CD4-positive, alpha-beta T cell (primary cell): ENCODE results near the gene SUSD6. TPM values are rescaled to one million over a fixed set of nuclear protein-coding genes. Genes with fewer than 3 reads are reported as not detected.

Source experiments
- ATAC-seq: fragments of 200-7000 bp; cut with Tn5 transposase; one replicate; pipeline ENCODE4 v1.10.0; 2022; ENCODE audit warnings: mild to moderate bottlenecking; ENCODE audit not compliant: poor library complexity
- CTCF ChIA-PET: fragments of 350-600 bp; sonication (Branson Sonifier 250); formaldehyde crosslinking; loops from one replicate; lab custom pipeline; 2021; ENCODE audit warnings: antibody characterized with exemption, inconsistent platforms; lab: Charles Lee
- POLR2A ChIA-PET: fragments of 350-600 bp; sonication (Branson Sonifier 250); formaldehyde crosslinking; loops from one replicate; lab custom pipeline; 2021; ENCODE audit warnings: antibody characterized with exemption, inconsistent platforms; lab: Charles Lee
- DNase-seq, 14 experiments: peaks; one replicate each; pipeline ENCODE4 v3.0.0-alpha.2; 2013 to 2020; ENCODE audit warnings: mixed read lengths in 2 of 14
- H3K27ac ChIP-seq, 2 donors: one replicate each; pipeline versions ENCODE4 v1.5.1 to v1.7.0; 2013; ENCODE audit warnings: low read length in 2 of 2, low read depth in 1 of 2, mild to moderate bottlenecking in 1 of 2
- H3K27me3 ChIP-seq, 2 experiments: 1 replicate in 1 of 2; 2 replicates in 1 of 2; pipeline versions ENCODE4 v1.6.1 to v1.7.0; 2013; ENCODE audit warnings: low read length in 2 of 2, control low read depth in 1 of 2, mild to moderate bottlenecking in 1 of 2, moderate library complexity in 1 of 2; ENCODE audit not compliant: insufficient read depth in 2 of 2, control insufficient read depth in 1 of 2
- H3K36me3 ChIP-seq: one replicate; pipeline ENCODE4 v1.6.1; 2013; ENCODE audit warnings: low read length, control low read depth; ENCODE audit not compliant: insufficient read depth
- H3K4me1 ChIP-seq: one replicate; pipeline ENCODE4 v1.6.1; 2013; ENCODE audit warnings: low read length, control low read depth; ENCODE audit not compliant: insufficient read depth
- H3K4me3 ChIP-seq: one replicate; pipeline ENCODE4 v1.5.1; 2013; ENCODE audit warnings: mild to moderate bottlenecking, low read length, moderate library complexity
- H3K9me3 ChIP-seq, 2 experiments: 1 replicate in 1 of 2; 2 replicates in 1 of 2; pipeline versions ENCODE4 v1.6.1 to v1.7.0; 2013; ENCODE audit warnings: low read length in 2 of 2, mild to moderate bottlenecking in 2 of 2, control low read depth in 1 of 2, moderate library complexity in 1 of 2; ENCODE audit not compliant: control insufficient read depth in 1 of 2, insufficient read depth in 1 of 2
- H3K27ac Mint-ChIP-seq: one replicate; pipeline ENCODE4 v1.8.0; 2020; ENCODE audit warnings: mixed read lengths
- H3K27me3 Mint-ChIP-seq: one replicate; pipeline ENCODE4 v1.8.0; 2021; ENCODE audit warnings: mixed read lengths
- H3K36me3 Mint-ChIP-seq: one replicate; pipeline ENCODE4 v1.8.0; 2021; ENCODE audit warnings: low read depth, mixed read lengths
- H3K4me1 Mint-ChIP-seq: one replicate; pipeline ENCODE4 v1.8.0; 2021; ENCODE audit warnings: low read depth, mixed read lengths
- H3K4me3 Mint-ChIP-seq: one replicate; pipeline ENCODE4 v1.8.0; 2020; ENCODE audit warnings: mild to moderate bottlenecking, mixed read lengths
- H3K9me3 Mint-ChIP-seq: one replicate; pipeline ENCODE4 v1.8.0; 2020; ENCODE audit warnings: mixed read lengths
- intact Hi-C, 2 experiments: fragments of 100-400 bp; cut with DNase I in 1 of 2; cut with micrococcal nuclease in 1 of 2; formaldehyde crosslinking; loops; one replicate each; pipeline versions ENCODE4 v1.15.1 to v1.9.0; 2023 to 2025; cut with DNase I, micrococcal nuclease
- total RNA-seq, 174 experiments: library from RNA in 2 of 174; stranded (reverse) in 2 of 174; gene quantifications; one replicate each; pipeline ENCODE4 v1.2.3 and lab custom pipeline; 2021 to 2026
- TF ChIP-seq, protein P1 (sequence below): fragments of 200-600 bp; IDR thresholded peaks from one replicate; pipeline ENCODE4 v1.8.0; 2022; ENCODE audit warnings: antibody characterized with exemption, mild to moderate bottlenecking

Gene SUSD6
- total RNA-seq, 2 experiments from 2014 or later: 93.7 to 95.1 TPM

DNA sequence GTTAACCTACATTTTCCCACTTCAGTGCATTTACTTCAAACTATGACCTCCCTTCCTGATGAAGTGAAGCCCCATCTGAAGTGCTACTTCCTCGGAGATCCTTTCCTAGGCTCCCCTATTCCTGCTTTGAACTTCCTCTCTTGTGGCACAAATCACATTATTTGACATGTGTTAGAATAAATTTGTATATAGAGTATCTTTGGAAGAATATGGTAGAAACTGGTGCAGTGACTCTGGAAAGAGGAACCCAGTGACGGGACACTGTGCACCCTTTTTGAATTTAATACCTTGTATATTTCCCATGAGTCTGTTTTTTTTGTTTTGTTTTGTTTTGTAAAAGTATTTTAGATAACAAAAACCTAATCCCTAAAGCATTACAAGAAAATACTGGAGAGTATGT lies 89.2 kb downstream of the SUSD6 start:
- Histone ChIP-seq H3K27ac (no peak overlapping the region), H3K27me3 (no peaks in the 10 kb centered on the region), H3K9me3 (no peaks in the 10 kb centered on the region), H3K4me3 (no peak overlapping the region), H3K36me3 (peaks cover 25% of the 10 kb centered on the region), H3K4me1 (peaks cover 57% of the 10 kb centered on the region)
- peak overlapping the region; percentile 17 for H3K27ac Mint-ChIP-seq
- H3K4me3 Mint-ChIP-seq: no peak overlapping the region
- H3K27me3 Mint-ChIP-seq: no peaks in the 10 kb centered on the region
- ATAC-seq: no peak
- H3K36me3 Mint-ChIP-seq: peaks cover 31% of the 10 kb centered on the region
- no peak for DNase-seq
- peaks cover 80% of the 10 kb centered on the region for H3K4me1 Mint-ChIP-seq
- no peaks in the 10 kb centered on the region for H3K9me3 Mint-ChIP-seq
- TF ChIP-seq, protein P1, sequence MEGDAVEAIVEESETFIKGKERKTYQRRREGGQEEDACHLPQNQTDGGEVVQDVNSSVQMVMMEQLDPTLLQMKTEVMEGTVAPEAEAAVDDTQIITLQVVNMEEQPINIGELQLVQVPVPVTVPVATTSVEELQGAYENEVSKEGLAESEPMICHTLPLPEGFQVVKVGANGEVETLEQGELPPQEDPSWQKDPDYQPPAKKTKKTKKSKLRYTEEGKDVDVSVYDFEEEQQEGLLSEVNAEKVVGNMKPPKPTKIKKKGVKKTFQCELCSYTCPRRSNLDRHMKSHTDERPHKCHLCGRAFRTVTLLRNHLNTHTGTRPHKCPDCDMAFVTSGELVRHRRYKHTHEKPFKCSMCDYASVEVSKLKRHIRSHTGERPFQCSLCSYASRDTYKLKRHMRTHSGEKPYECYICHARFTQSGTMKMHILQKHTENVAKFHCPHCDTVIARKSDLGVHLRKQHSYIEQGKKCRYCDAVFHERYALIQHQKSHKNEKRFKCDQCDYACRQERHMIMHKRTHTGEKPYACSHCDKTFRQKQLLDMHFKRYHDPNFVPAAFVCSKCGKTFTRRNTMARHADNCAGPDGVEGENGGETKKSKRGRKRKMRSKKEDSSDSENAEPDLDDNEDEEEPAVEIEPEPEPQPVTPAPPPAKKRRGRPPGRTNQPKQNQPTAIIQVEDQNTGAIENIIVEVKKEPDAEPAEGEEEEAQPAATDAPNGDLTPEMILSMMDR: no peak
- POLR2A ChIA-PET: no interaction called here
- intact Hi-C loops: no loop called here
- CTCF ChIA-PET: no interaction called here

DNA sequence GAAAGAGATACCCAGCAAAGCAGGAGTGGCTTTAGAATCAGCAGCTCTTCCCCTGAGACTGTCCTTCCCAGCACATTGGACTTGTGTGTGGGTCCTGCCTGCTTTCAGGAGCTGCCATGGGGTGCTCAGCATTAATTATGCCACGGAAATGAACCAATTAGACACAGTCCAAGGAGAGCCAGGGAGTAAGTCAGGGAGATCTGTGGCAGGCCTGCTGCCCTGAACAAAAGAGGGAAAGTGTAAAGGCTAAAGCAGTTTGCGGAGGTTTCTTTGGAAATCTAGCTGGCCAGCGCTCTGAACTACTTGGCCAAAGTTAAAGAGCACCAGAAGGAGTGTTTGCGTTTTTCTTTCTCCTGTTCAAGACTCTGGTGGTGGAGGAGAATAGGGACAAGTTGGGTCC lies 89.9 kb downstream of the SUSD6 start:
- DNase-seq: no peak
- CTCF ChIA-PET: interaction anchor here (0.5 to 0.9 kb wide), 2 partner anchors 9 to 34 kb away, joined by 3 read pairs; no protein-coding TSS in a partner anchor
- POLR2A ChIA-PET: interaction anchor here (0.6 kb wide), 1 partner anchor 117 kb away, joined by 3 read pairs; no protein-coding TSS in a partner anchor
- H3K27ac ChIP-seq: no peak overlapping the region
- peaks cover 51% of the 10 kb centered on the region for H3K4me1 ChIP-seq
- Mint-ChIP-seq H3K4me3 (no peak overlapping the region), H3K9me3 (no peaks in the 10 kb centered on the region), H3K36me3 (peaks cover 38% of the 10 kb centered on the region), H3K27ac (peak overlapping the region; percentile 17), H3K27me3 (no peaks in the 10 kb centered on the region), H3K4me1 (peaks cover 77% of the 10 kb centered on the region)
- no peak for ATAC-seq
- peaks cover 31% of the 10 kb centered on the region for H3K36me3 ChIP-seq
- no peak overlapping the region for H3K4me3 ChIP-seq
- H3K9me3 ChIP-seq: no peaks in the 10 kb centered on the region
- TF ChIP-seq, protein P1: no peak
- no peaks in the 10 kb centered on the region for H3K27me3 ChIP-seq
- intact Hi-C loops: no loop called here

DNA sequence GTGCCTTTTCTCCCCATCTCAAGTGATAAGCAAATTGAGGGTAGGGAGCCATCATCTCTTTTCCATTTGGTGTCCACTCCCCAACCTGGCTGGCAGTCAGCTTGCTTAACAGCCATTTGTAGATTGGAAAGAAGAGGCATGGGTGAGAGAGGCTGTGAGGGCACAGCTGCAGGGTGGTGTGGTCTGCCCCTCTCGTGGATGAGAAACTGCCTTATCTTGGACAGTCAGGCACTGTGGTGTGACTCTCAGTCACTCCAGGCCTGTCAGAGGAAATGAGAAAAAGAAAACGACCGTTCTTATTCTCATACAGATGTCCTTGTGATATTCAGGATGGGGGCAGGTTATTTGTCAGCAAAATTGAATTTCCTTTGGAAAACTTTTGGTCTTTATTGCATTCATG lies 90.5 kb downstream of the SUSD6 start:
- ATAC-seq (no peak), DNase-seq (no peak)
- no peaks in the 10 kb centered on the region for H3K27me3 ChIP-seq
- no peaks in the 10 kb centered on the region for H3K9me3 ChIP-seq
- TF ChIP-seq, protein P1: no peak
- H3K36me3 ChIP-seq: peaks cover 37% of the 10 kb centered on the region
- Mint-ChIP-seq H3K4me1 (peaks cover 71% of the 10 kb centered on the region), H3K4me3 (no peak overlapping the region), H3K9me3 (no peaks in the 10 kb centered on the region), H3K36me3 (peaks cover 44% of the 10 kb centered on the region), H3K27me3 (no peaks in the 10 kb centered on the region), H3K27ac (peak overlapping the region; percentile 24)
- no peak overlapping the region for H3K4me3 ChIP-seq
- no peak overlapping the region for H3K27ac ChIP-seq
- ChIA-PET CTCF (interaction anchor here (0.5 to 0.9 kb wide), 2 partner anchors 8 to 34 kb away, joined by 3 read pairs; no protein-coding TSS in a partner anchor), POLR2A (interaction anchor here (0.6 to 1.2 kb wide), 2 partner anchors 90 to 117 kb away, joined by 3 read pairs; no protein-coding TSS in a partner anchor)
- peaks cover 46% of the 10 kb centered on the region for H3K4me1 ChIP-seq
- intact Hi-C loops: no loop called here
